OCI-LY7 (cell line): ENCODE measurements around the gene CFAP298.

Experiments used
- CTCF ChIP-seq: fragments of 200-600 bp; sonication (generic); conservative IDR thresholded peaks from 2 replicates; pipeline ENCODE4 v1.5.1; 2014; ENCODE audit warnings: mild to moderate bottlenecking, antibody characterized with exemption, low read length, moderate library complexity, mixed read lengths
- EZH2phosphoT487 ChIP-seq: fragments of 200-600 bp; sonication (generic); IDR thresholded peaks from 2 replicates; pipeline ENCODE4 v1.6.1; 2018; ENCODE audit warnings: low read depth, borderline replicate concordance, mild to moderate bottlenecking, mixed run types, antibody characterized with exemption, low read length, moderate library complexity, mixed read lengths

GRCh38 chr21:32570456-32570855 lies 41.7 kb downstream of the CFAP298 start:
- TF ChIP-seq EZH2phosphoT487 (no peak), CTCF (no peak)
